HG02870 (cell line): Measurements from ENCODE around the gene RASGEF1C.

ENCODE experiments used
- ATAC-seq: cut with Tn5 transposase; IDR thresholded peaks from one replicate; pipeline ENCODE4 v1.9.1; 2021; ENCODE audit warnings: mild to moderate bottlenecking, moderate library complexity; ENCODE audit not compliant: unreplicated experiment

RASGEF1C gene

DNA sequence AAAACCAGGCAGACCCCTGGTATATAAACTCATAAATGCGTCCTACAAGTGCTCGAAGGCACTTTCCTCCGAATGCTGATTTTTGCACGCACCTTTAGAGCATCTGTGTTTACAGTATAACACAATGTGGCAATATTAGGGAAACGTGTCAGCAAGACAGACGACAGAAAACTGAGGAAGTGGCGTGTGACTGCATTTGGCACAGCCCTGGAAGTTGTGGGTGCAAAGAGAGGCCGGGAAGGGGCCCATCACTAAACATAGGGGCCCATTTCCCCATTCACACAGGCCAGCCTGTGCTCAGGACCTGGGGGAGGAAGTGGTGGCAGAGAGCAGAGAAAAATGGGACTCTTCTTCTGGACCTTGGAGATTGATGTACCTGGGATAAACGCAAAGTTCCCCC, 48.2 kb downstream of the RASGEF1C start:
- ATAC-seq: no peak

DNA sequence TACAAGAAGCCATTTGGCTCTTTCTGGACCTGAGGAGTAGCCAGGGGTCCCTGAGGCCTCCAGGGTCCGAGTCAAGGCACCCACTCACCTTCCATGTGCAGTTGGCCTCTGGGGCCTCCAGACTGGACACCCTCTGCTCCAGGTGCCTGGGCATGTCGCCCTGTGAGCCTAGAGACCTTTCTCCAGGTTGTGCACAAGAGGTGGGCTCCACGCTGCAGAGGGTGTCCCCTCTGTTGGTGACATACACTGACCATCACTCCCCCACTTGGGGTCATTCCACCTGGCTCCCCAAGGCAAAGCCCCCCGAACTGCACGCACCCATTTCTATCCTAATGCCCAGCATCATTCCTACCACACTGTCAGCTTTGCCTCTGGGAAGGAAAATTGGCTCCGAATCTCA, 48.8 kb downstream of the RASGEF1C start:
- no peak for ATAC-seq

GRCh38 chr5:180159756-180160155, 49.3 kb downstream of the RASGEF1C start:
- ATAC-seq: no peak

DNA sequence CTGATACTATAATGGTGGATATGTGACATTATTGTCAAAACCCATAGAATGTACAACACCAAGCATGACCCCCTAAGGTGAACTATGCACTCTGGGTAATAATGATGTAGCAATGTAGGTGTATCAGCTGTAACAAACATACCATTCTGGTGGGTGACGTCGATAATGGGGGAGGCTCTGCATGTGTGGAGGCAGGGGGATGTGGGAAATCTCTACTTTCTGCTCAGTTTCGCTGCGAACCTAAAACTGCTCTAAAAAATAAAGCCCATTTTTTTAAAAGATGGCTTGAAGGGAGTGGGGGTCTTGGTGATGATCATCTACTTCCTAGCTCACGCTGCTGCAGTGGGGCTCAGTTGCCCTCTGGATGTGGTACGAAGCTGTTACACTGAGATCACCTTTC, 51.1 kb downstream of the RASGEF1C start:
- ATAC-seq: no peak

GRCh38 chr5:180156141-180156540, 52.9 kb downstream of the RASGEF1C start:
- ATAC-seq: no peak

GRCh38 chr5:180155365-180155926, 53.6 kb downstream of the RASGEF1C start:
- ATAC-seq: no peak

DNA sequence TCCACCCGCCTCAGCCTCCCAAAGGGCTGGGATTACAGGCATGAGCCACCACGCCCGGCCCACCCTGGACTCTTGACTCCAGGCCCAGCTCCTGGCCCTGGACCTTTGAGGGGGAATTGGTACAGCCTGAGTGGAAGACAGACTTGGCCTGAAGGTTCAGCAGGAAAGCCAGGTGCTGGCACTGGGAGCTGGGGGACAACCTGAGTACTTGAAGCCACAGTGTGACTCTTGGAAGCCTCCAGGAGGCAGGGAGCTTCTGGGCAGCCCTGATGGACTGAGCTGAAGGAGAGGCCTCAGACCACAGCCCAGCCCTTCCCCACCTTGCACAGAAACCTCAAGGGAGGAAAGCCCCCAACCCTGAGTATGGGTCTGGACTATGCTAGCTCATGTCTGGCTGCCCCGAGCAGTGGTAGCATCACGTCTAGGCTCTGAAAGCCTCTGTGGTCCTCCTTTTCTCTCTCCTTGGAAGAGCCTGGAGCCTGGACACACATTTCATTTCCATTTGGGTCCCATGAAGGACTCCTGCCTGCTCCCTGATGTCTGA, 54.1 kb downstream of the RASGEF1C start:
- no peak for ATAC-seq

DNA sequence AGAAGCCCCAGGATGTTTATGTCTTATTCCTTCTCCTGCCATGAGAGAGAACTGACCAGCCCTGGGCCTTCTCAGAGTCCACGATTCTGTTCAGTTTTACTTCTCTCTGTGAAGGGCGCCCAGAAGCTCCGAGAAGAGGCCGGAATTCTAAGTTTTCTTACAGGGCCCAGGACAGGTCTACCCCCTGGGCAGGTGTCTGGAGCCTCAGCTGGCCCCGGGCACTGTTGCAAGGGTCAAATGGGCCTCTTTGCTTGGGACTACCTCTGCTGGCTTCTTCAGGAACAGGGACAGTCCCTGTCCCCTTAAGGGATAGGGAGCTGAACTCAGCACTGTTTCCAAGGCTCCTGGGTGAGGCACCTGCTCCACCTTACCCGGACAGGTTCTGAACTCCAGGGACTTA, 55.0 kb downstream of the RASGEF1C start:
- no peak for ATAC-seq

- no peak for ATAC-seq
Observed at GRCh38 chr5:180153099-180153498, 55.9 kb downstream of the RASGEF1C start.

DNA sequence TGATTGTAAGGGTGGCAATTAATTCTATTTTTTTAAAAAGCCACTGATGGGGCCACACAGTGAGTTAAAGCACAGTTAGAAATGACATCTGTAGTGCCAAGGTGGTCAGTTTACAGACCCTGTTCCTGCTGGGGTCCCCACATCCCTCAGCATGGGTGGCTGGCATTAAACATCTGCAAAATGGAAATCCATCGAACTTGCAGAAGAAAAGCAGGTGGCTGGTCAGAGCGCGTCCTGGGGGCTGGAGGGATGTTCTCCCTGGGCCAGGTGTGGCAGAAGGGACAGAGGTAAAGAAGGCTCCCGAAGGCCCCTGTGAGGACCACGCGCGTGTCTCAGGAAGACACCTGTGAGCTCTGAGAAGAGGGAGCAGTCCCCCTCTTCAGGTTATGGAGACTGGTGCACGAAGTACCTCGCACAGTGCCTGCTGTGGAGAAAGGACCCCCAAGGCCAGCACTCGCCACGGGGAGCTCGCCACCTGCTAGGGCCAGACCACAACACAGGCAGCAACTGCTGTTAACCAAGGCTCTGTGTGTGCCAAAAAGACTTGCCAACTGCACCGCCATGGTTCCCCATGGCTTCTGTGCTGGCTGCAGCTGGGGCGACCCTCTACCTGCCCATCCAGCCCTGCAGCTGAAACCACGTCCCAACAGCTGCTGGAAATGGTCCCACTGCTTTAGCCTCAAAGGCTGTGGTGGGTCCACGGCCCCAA, 65.2 kb downstream of the RASGEF1C start:
- no peak for ATAC-seq

DNA sequence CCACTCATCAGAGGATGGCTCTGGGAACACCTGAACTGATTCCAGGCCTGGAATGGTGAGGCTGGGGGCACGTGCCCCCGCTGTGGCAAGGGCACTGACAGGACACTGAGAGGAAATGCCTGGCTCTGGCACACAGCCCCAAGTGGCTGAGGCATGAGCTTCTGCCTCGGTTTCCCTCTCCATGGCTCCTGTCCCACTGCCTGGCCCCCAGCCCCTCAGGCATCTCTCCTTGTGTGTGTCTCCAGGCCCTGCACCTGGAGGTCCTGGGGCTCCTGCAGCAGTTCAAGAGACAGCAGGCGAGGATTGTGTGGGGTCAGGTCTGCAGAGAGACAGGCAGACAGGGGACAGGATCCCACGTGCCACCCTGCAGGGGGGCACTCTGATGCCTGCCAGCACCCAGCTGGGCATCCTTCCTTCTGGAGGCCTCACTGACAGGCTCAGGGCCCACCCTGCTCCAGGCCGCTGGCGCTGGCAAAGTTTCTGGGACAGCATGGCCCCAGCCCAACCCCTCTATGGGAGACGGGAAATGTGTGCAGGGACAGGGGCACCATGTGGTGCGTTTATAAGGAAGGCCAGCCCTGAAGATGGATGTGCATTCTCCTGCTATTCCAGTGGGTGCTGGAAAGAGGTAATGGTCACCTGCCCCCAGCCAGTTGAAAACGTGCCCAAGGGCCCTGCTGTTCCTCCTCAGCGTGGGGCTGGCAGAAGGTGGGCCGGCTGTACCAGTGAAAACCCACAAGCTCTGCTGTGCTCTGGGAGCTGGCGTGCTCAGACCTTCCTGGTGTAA, 66.0 kb downstream of the RASGEF1C start:
- no peak for ATAC-seq

GRCh38 chr5:180142021-180142765, 66.8 kb downstream of the RASGEF1C start:
- ATAC-seq: no peak

- no peak for ATAC-seq
Observed at GRCh38 chr5:180141068-180141660, 67.8 kb downstream of the RASGEF1C start.

GRCh38 chr5:180140571-180140970, 68.4 kb downstream of the RASGEF1C start:
- no peak for ATAC-seq

- no peak for ATAC-seq
Observed at GRCh38 chr5:180140079-180140554, 68.9 kb downstream of the RASGEF1C start.

DNA sequence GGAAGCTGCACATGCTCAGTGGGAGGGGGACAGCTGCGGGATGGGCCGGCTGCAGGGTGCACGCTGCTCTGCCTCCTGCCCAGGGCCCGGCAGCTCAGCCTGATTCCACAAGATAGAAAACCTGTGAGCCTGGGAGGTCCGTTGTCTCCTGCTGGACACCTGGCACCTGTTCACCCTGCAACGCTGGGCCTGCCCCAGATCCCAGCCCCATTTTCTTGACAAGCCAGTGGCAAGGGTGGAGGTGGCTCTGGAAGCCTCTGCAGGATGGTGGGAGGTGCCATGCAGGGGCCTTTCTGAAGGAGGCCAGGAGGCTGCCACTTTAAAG, 69.3 kb downstream of the RASGEF1C start:
- no peak for ATAC-seq

DNA sequence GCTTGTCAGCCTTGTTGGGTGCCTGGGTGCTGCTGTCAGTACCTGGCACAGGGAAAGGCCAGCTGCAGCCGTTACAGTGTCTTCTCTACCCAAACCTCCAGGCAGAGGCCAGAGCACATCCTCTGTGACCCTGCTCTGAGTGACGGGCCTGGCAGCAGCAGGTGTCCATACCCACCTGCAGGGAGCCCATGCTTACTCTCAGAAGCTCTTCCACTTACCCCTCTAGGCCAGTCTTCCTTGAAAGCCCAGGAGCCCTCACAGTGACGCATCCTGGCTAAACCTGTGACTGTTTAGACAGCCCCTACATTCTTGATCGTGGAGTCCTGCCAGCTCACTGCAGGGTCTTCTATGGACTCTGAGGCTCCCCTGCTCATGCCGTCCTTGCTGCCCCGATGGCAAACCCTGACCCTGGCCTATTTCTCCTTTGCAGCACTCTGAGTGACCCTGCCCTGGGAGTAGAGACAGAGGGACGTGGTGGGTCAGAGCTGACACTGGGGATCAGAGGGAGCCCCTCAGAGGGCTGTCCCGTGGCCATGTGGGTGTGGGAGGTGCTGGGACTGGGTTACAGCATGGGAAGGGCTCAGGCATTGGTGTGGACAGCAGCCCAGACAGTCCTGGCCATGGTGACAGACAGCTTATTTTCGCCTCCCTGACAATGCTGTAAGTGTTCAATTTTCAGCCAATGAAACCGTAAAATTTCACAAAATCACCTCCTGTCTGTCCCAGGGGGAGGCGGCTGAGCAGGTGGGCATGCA, 69.9 kb downstream of the RASGEF1C start:
- no peak for ATAC-seq

DNA sequence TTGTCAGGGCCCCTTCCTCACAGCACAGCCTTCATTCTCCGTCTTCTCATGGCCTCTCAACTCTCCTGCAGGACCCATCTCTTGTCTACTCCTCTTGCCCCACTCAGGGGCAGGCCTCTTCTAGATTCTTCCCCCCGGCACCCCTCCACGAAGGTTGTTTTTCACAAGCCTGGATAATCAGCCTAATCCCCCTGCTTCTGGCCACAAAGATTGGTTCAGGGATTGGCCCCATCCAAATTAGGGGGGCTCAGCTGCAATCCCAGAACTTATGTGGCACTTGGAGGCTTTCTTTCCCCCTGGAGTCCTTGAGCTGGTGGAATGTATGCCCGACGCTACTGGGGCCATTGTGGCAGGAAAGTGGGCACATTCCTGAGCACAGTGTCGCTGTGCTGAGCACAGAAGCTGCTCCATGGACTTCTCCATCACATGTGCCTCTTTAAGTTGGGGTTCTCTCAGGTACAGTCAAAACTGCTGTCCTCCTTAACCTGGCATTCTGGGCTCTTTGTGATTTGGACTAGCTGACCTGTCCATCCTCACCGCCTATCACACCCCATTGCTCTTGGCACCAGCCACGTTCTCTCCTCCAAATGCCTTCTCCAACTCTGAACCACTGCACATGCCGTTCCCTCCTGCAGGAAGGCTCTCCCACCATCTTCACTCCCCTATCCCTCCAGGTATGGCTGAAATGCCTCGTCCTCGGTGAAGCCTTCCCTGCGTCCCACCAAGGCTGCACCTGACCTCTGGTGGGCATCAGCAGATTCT, 70.6 kb downstream of the RASGEF1C start:
- no peak for ATAC-seq
